ENCODE measurements around the gene NAA80.
A peak's percentile ranks its signal among the peaks of the same experiment; 100 is the strongest.

The NAA80 gene

DNA sequence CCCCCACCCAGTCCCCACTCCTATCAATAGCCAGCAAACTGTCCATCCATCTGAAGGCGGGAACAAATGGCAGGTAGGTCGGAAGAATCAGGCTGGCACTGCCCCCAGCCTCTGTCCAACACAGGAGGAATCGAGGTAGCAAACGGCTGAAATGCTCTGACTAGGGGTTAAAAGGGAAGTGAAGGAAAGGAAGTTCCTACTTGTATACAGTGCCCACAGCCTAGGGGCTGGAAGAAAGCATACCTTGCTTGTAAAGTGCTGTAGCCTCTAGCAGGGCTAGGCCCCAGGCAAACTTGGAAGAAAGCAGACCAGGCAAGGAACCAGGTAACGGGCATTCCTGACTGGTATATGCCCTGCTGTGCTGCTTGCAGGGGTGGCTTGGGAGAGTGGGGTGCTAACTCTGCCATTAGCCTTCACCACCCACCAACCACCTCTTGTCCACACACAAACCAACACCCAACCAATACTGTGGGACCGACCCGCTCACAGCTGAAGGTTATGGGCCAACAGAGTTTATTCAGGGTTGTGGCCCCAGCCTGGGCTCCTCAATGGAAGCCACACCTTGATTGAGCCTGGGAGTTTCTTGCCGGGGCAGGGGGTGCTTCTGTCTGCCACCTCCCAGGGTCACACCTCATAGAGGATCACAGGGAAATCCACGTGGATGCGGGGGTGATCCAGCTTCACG is 26.4 kb upstream of the NAA80 start:
- TF ChIP-seq, protein P1, sequence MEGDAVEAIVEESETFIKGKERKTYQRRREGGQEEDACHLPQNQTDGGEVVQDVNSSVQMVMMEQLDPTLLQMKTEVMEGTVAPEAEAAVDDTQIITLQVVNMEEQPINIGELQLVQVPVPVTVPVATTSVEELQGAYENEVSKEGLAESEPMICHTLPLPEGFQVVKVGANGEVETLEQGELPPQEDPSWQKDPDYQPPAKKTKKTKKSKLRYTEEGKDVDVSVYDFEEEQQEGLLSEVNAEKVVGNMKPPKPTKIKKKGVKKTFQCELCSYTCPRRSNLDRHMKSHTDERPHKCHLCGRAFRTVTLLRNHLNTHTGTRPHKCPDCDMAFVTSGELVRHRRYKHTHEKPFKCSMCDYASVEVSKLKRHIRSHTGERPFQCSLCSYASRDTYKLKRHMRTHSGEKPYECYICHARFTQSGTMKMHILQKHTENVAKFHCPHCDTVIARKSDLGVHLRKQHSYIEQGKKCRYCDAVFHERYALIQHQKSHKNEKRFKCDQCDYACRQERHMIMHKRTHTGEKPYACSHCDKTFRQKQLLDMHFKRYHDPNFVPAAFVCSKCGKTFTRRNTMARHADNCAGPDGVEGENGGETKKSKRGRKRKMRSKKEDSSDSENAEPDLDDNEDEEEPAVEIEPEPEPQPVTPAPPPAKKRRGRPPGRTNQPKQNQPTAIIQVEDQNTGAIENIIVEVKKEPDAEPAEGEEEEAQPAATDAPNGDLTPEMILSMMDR (IDR thresholded peaks at IDR 0.05) = no peak

DNA sequence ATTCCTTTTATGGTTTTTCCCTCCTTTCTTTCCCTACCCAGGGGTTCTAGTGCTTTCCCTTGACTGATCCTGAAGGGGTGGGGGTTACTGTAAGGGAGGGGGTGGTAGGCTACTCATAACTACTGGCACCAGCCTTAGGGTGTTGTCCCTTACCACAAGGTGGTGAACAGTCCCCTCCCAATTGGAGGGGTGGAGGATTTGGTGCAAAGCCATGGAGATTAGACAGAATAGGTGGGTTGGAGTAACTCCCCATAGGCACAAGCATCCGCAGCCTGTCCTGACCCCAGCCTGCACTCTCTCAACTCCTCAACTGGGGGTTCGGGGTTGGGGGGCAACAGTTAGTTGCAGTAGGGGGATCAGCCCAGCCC is 25.9 kb upstream of the NAA80 start:
- TF ChIP-seq, protein P1 (IDR thresholded peaks at IDR 0.05) = no peak

DNA sequence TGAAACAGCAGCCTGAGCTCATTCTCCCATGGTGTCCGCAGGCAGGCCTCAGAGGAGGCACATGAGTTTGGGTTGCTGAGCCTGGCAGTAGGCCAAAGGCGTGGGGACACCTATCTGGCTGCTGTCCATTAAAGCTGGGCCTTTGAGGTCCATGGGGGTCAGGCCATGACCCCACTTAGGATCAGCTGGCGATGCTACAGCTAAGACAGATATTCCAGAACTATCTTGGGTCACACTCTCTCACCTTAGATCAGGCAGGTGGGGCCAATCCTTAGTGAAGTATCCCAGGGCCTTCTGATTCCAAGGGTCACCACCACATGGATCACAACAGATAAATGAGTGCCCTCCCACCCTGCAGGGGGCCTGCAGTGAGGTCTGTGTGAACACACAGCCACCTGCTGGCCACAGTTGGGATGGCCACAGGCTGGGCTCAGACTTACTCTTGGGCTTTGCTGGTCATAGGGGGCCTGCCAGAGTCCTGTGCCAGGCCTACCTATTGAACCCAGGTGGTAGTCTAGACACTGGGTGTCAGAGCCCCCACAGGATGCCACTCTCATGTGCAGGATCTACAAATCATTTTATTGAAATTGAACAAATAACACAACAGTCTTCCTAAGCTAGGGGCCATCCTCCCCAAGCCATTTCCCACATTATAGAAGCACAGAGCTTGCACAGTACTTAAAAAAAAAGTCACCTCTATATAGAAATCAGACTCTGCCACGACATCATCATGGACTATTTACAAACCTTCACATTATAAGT is 25.3 kb upstream of the NAA80 start:
- TF ChIP-seq, protein P1 (IDR thresholded peaks at IDR 0.05) = peak; percentile 91

DNA sequence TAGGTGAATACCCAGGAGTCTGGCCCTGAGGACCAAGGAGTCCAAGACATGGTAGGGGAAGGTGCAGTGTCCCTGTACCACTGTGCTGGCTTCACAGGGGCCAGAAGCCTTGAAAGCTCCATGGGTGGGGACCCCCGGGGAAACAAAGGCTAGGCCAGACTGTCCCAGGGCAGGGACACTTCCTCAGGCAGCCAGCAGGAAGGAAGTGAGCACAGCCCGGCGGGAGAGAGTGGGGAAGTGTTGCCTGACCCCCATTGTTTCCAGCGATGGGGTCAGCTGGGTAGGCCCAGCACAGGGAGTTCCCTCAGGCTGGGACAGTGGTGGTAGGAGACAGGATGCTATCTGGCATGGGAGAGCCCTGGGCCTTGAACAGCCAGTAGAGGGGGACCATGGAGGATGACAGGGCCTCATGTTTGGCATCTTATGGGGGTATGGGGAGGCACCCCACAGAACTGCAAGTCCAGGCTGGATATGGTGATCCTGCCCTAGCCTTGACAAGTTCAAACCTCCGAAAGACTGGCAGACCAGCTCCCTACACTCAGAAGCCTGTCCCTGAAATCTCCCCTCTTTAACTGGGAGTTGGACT is 24.5 kb upstream of the NAA80 start:
- TF ChIP-seq, protein P1 (IDR thresholded peaks at IDR 0.05) = no peak

DNA sequence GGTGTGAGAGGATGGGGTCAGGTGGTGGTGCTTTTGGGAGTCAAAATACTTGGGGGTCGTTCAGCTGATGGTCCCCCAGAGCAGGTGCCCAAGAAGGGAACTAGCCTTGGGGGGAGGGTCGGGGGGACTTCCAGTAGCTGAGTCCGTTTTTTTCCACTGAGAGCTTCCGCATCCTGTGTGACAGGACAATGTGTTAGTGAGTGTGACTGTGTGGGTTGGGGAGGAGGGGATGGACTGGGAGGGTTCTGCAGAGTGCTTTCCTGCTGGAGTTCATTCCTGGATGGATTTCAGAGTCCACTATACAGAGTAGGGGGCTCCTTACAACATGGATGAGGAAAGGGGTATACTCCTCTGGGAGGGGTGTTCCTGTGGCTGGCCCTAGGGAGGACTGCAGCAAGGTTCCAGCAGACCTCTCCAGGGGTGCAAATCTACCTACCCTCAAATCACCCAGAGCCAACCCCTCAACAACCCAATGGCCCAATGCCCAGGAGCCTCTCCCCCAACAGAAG is 23.9 kb upstream of the NAA80 start:
- TF ChIP-seq, protein P1 (IDR thresholded peaks at IDR 0.05) = no peak

DNA sequence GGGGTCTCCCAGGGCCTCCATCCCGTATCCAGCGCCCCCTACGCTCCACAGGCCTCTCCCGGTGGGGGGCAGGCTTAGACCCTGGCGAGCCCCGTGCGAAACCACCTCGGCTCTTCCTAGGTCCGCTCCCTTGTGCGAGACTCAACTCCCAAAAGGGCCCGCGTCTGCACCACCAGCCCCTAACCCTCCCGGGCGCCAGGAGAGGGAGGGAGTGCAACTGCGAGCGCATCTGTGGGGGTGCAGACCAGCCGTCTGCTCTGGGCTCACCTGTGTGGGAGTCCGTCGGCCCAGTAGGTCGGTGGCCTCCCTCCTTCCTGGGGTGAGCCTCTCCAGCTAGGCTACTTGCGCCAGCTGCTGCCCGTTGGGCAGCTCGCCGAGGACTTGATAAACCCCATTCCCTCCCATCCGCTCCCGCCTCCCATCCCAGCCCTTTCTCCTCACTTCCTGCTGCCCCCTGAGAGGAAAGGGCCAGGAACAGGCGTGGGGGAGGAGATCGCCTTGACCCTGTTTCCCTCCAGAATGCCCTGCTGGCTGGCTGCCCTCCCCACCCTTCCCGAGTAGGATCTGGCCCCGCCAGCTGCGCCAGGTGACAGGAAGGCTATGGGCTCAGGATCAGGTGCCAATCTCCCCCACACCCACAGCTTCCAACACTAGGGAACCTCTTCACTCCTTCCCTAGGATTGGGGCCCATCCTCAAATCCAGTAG is 23.3 kb upstream of the NAA80 start, which contains the start of gene HYAL2:
Gene HYAL2, minus strand, starts transcription at position 360 of the 706 bp plus-strand sequence. CDS start 2,256 bp downstream, outside the sequence.
- TF ChIP-seq, protein P1 (IDR thresholded peaks at IDR 0.05) = no peak

DNA sequence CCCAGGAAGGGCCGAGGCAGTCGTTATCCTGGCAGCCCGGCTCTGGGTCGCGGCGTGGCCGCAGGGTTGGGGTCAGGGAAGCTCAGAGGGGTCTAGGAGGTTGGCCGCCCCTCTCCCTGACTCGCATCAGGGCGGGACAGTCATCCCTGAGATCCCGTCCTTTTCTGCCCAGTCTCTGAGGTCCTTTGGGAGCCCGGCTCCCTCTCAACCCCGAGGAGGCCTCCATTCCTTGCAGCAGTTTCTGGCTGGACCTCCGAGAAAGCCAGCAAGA is 22.8 kb upstream of the NAA80 start:
- TF ChIP-seq, protein P1 (IDR thresholded peaks at IDR 0.05) = no peak
